MM.1S (cell line): ENCODE measurements around the gene MYO1E.

Experiments
- DNase-seq: peaks from one replicate; pipeline ENCODE4 v3.0.0-alpha.2; 2015
- H2AFZ ChIP-seq: fragments of 300-600 bp; sonication (generic); 2 replicates; pipeline ENCODE4 v1.6.0; 2016; ENCODE audit warnings: antibody characterized with exemption, low read length
- H3F3A ChIP-seq: fragments of 300-600 bp; sonication (generic); 2 replicates; pipeline ENCODE4 v1.6.1; 2016; ENCODE audit warnings: mild to moderate bottlenecking, antibody characterized with exemption, low read length, moderate library complexity, mixed read lengths; ENCODE audit not compliant: insufficient read depth
- H3K27ac ChIP-seq: fragments of 300-600 bp; sonication (generic); 2 replicates; pipeline ENCODE4 v1.5.1; 2016; ENCODE audit warnings: mild to moderate bottlenecking, low read length
- H3K27me3 ChIP-seq: fragments of 300-600 bp; sonication (generic); replicated peaks from 2 replicates; pipeline ENCODE4 v1.6.0; 2016; ENCODE audit warnings: low read length; ENCODE audit not compliant: insufficient read depth
- H3K36me3 ChIP-seq: fragments of 300-600 bp; sonication (generic); replicated peaks from 2 replicates; pipeline ENCODE4 v1.6.1; 2016; ENCODE audit warnings: mild to moderate bottlenecking, low read length, mixed read lengths; ENCODE audit not compliant: insufficient read depth
- H3K4me1 ChIP-seq: fragments of 300-600 bp; sonication (generic); 2 replicates; pipeline ENCODE4 v1.6.1; 2016; ENCODE audit warnings: low read length, mixed read lengths
- H3K4me2 ChIP-seq: fragments of 300-600 bp; sonication (generic); 2 replicates; pipeline ENCODE4 v1.6.0; 2016; ENCODE audit warnings: low read depth, low read length
- H3K4me3 ChIP-seq: fragments of 300-600 bp; sonication (generic); 2 replicates; pipeline ENCODE4 v1.5.1; 2016; ENCODE audit warnings: low read length, mixed read lengths
- H3K79me2 ChIP-seq: fragments of 300-600 bp; sonication (generic); 2 replicates; pipeline ENCODE4 v1.6.1; 2016; ENCODE audit warnings: mixed run types, low read length, mixed read lengths
- H3K9ac ChIP-seq: fragments of 300-600 bp; sonication (generic); 2 replicates; pipeline ENCODE4 v1.6.1; 2016; ENCODE audit warnings: low read length, mixed read lengths
- H3K9me2 ChIP-seq: fragments of 300-600 bp; sonication (generic); replicated peaks from 2 replicates; pipeline ENCODE4 v1.6.1; 2016; ENCODE audit warnings: mild to moderate bottlenecking, low read length, mixed read lengths; ENCODE audit not compliant: insufficient read depth
- H3K9me3 ChIP-seq: fragments of 300-600 bp; sonication (generic); replicated peaks from 2 replicates; pipeline ENCODE4 v1.6.1; 2016; ENCODE audit warnings: mild to moderate bottlenecking, low read length, mixed read lengths; ENCODE audit not compliant: insufficient read depth
- H4K20me1 ChIP-seq: fragments of 300-600 bp; sonication (generic); 2 replicates; pipeline ENCODE4 v1.6.1; 2016; ENCODE audit warnings: mild to moderate bottlenecking, low read length, moderate library complexity, mixed read lengths; ENCODE audit not compliant: insufficient read depth
- CTCF ChIP-seq: fragments of 300-600 bp; sonication (generic); IDR thresholded peaks from 2 replicates; pipeline ENCODE4 v1.5.1; 2016; ENCODE audit warnings: antibody characterized with exemption, low read length, mixed read lengths
- EZH2 ChIP-seq: fragments of 300-600 bp; sonication (generic); optimal IDR thresholded peaks from 2 replicates; pipeline ENCODE3; 2017; ENCODE audit warnings: low read depth, mild to moderate bottlenecking, antibody characterized with exemption, low read length, mixed read lengths
- EZH2phosphoT487 ChIP-seq: fragments of 300-600 bp; sonication (generic); IDR thresholded peaks from 2 replicates; pipeline ENCODE4 v1.6.1; 2018; ENCODE audit warnings: antibody characterized with exemption, low read length

Gene MYO1E

DNA sequence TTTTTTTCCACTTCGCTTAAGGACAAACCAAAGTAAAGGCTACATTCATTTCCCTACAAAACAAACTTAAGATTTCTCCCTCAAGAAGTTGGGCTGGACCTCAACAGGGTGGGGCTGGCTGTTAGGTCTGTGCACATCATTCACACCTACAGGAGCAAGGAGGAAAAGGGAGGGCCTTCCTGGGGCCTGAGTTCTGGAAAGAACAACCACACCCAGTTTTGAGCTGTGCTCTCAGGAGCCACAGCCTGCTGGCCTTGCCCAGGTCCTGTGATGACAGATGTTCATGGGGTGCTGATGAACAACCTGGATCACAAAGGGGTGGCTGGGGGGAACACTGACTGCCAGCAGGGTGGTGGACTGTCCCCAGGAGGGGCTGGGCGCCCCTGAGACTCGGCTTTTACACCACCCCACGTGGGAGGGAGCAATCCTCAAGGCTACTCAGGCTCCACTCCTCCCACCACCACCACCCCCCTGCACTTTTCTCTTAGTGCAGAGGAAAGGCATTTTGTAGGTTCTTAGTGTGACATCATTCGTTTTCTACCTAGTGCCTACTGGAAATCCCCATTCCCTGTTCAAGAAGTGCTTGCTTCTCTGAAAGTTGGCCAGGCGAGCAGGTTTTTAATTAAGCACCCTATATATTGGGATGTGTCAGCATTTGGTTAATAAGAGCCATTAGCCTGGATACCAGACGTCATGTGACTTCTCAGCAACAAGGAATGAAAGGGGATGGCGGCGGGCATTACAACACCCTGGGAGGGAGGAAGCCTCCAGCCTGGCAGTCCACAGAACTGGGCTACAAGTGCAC, 232.0 kb downstream of the MYO1E start:
- no peak for DNase-seq
- Histone ChIP-seq H3K9me3 (no peaks in the 10 kb centered on the region), H3K9me2 (no peaks in the 10 kb centered on the region), H3K36me3 (no peaks in the 10 kb centered on the region), H3K4me2 (no peak overlapping the region), H3K27ac (no peak overlapping the region), H3K9ac (no peak overlapping the region), H3K27me3 (no peaks in the 10 kb centered on the region), H3F3A (no peaks in the 10 kb centered on the region), H3K4me3 (no peak overlapping the region), H3K4me1 (no peaks in the 10 kb centered on the region), H4K20me1 (no peaks in the 10 kb centered on the region), H3K79me2 (no peaks in the 10 kb centered on the region), H2AFZ (no peak overlapping the region)
- no peak for TF ChIP-seq EZH2
- no peak for TF ChIP-seq CTCF
- TF ChIP-seq EZH2phosphoT487: no peak

DNA sequence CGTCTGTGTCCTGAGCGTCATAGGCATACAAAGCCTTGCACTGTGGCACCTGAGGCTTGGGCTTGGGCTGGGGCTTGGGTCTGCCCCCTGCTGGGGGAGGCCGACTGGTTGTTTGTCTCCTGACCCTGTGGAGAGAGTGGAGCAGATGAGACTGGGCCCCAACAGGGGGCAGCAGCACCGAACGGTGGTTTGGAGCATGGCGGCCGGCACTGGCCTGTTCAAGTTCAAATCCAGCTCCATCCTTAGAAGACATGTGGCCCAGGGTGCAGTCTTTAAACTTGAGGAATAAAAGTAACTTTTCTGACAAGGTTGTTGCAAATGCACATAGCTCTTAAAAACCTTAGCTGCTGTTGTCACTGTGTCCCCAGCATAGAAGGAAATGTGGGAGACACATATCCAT, 234.4 kb downstream of the MYO1E start:
- Histone ChIP-seq H3K4me2 (no peak overlapping the region), H3F3A (no peaks in the 10 kb centered on the region), H4K20me1 (no peaks in the 10 kb centered on the region), H3K27me3 (no peaks in the 10 kb centered on the region), H3K36me3 (peaks cover 3% of the 10 kb centered on the region), H3K4me1 (no peaks in the 10 kb centered on the region), H3K9ac (no peak overlapping the region), H3K9me2 (no peaks in the 10 kb centered on the region), H3K9me3 (no peaks in the 10 kb centered on the region), H3K79me2 (no peaks in the 10 kb centered on the region), H3K4me3 (no peak overlapping the region), H3K27ac (no peak overlapping the region), H2AFZ (no peak overlapping the region)
- peak; percentile 71 for TF ChIP-seq CTCF
- TF ChIP-seq EZH2phosphoT487: no peak
- peak; percentile 67 for DNase-seq

DNA sequence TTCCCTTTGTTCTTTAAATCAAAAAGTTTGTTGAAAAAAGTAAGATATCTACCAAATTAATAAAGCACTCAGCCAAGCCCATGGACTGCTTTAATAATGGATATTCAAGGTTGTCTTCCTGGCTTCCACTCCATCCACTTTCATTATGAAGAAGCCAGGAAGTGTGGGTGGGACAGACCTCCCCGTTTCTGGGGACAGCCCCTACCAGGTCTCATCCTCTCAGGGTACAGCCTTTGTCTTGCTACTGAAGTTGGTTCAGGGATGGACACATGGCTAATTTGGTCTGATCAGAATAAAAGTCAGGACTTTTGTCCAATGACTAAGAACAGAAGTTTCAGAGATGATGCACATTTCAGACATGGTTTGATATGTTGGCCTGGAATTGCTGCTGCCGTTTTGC, 235.1 kb downstream of the MYO1E start:
- Histone ChIP-seq H3K27ac (no peak overlapping the region), H3K79me2 (no peaks in the 10 kb centered on the region), H3K4me1 (no peaks in the 10 kb centered on the region), H4K20me1 (no peaks in the 10 kb centered on the region), H3K9me3 (no peaks in the 10 kb centered on the region), H3K4me3 (no peak overlapping the region), H3F3A (no peaks in the 10 kb centered on the region), H3K9ac (no peak overlapping the region), H3K27me3 (no peaks in the 10 kb centered on the region), H3K36me3 (peaks cover 4% of the 10 kb centered on the region), H2AFZ (no peak overlapping the region), H3K4me2 (no peak overlapping the region), H3K9me2 (no peaks in the 10 kb centered on the region)
- no peak for DNase-seq
- no peak for TF ChIP-seq CTCF
- TF ChIP-seq EZH2: no peak
- TF ChIP-seq EZH2phosphoT487: no peak
